Nephron progenitor cell (in vitro differentiated cells): ENCODE data around the gene CGB5.

Source experiments
- DNase-seq: peaks from one replicate; pipeline ENCODE4 v3.0.0; 2021
- H3K27ac Mint-ChIP-seq: 2 replicates; pipeline ENCODE4 v1.8.0; 2021; ENCODE audit warnings: mild to moderate bottlenecking, moderate library complexity, mixed read lengths
- H3K27me3 Mint-ChIP-seq: 2 replicates; pipeline ENCODE4 v1.8.0; 2021; ENCODE audit warnings: mild to moderate bottlenecking, low read depth, mixed read lengths; ENCODE audit not compliant: poor library complexity
- H3K36me3 Mint-ChIP-seq: 2 replicates; pipeline ENCODE4 v1.8.0; 2021; ENCODE audit warnings: low read depth, mixed read lengths
- H3K4me1 Mint-ChIP-seq: 2 replicates; pipeline ENCODE4 v1.8.0; 2021; ENCODE audit warnings: mixed read lengths
- H3K4me3 Mint-ChIP-seq: 2 replicates; pipeline ENCODE4 v1.8.0; 2021; ENCODE audit warnings: mild to moderate bottlenecking, moderate library complexity, mixed read lengths
- H3K9me3 Mint-ChIP-seq: 2 replicates; pipeline ENCODE4 v1.8.0; 2021; ENCODE audit warnings: mild to moderate bottlenecking, moderate library complexity, mixed read lengths
- CTCF ChIP-seq: fragments of 200-600 bp; sonication (generic); IDR thresholded peaks from 2 replicates; pipeline ENCODE4 v1.5.0; 2021; ENCODE audit warnings: antibody characterized with exemption

CGB5 gene

GRCh38 chr19:49061445-49061844 lies 17.8 kb downstream of the CGB5 start:
- Mint-ChIP-seq H3K4me1 (peaks cover 66% of the 10 kb centered on the region), H3K27me3 (peaks cover 42% of the 10 kb centered on the region), H3K9me3 (no peaks in the 10 kb centered on the region), H3K4me3 (no peak overlapping the region), H3K36me3 (no peaks in the 10 kb centered on the region), H3K27ac (no peak overlapping the region)
- no peak for DNase-seq
- no peak for TF ChIP-seq CTCF

- DNase-seq, result no peak
- H3K9me3 Mint-ChIP-seq, result peaks cover 7% of the 10 kb centered on the region
- peaks cover 66% of the 10 kb centered on the region for H3K4me1 Mint-ChIP-seq
- H3K36me3 Mint-ChIP-seq, result peaks cover 2% of the 10 kb centered on the region
- H3K27ac Mint-ChIP-seq, result no peak overlapping the region
- H3K4me3 Mint-ChIP-seq, result peak overlapping the region; percentile 67
- peaks cover 32% of the 10 kb centered on the region for H3K27me3 Mint-ChIP-seq
- TF ChIP-seq CTCF, result no peak
Measured at GRCh38 chr19:49064029-49064629, 20.5 kb downstream of the CGB5 start.

GRCh38 chr19:49064768-49065611 lies 21.3 kb downstream of the CGB5 start, which contains the start of gene NTF4:
TSS of gene NTF4 (minus strand) at chr19:49064818. CDS start at chr19:49061997, 2,821 bp downstream.
- Mint-ChIP-seq H3K4me3 (peak within 1 kb of the TSS; percentile 72), H3K4me1 (peaks cover 68% of the 10 kb centered on the region), H3K36me3 (peaks cover 9% of the 10 kb centered on the region), H3K27ac (peak within 1 kb of the TSS; percentile 5), H3K9me3 (peaks cover 14% of the 10 kb centered on the region), H3K27me3 (peaks cover 36% of the 10 kb centered on the region)
- no peak for TF ChIP-seq CTCF
- peak; percentile 87 for DNase-seq

GRCh38 chr19:49065905-49066512 lies 22.4 kb downstream of the CGB5 start:
- Mint-ChIP-seq H3K27me3 (peaks cover 39% of the 10 kb centered on the region), H3K27ac (peak overlapping the region; percentile 36), H3K9me3 (peaks cover 24% of the 10 kb centered on the region), H3K4me3 (peak overlapping the region; percentile 72), H3K4me1 (peaks cover 68% of the 10 kb centered on the region), H3K36me3 (peaks cover 16% of the 10 kb centered on the region)
- DNase-seq, result no peak
- no peak for TF ChIP-seq CTCF

- peaks cover 48% of the 10 kb centered on the region for H3K27me3 Mint-ChIP-seq
- TF ChIP-seq CTCF, result no peak
Measured at GRCh38 chr19:49067554-49067953, 23.9 kb downstream of the CGB5 start.

More at GRCh38 chr19:49067554-49067953, 23.9 kb downstream of the CGB5 start:
- H3K27ac Mint-ChIP-seq, result peak overlapping the region; percentile 63
- peaks cover 73% of the 10 kb centered on the region for H3K4me1 Mint-ChIP-seq
- H3K4me3 Mint-ChIP-seq, result peak overlapping the region; percentile 30
- H3K9me3 Mint-ChIP-seq, result peaks cover 32% of the 10 kb centered on the region
- H3K36me3 Mint-ChIP-seq, result peaks cover 16% of the 10 kb centered on the region
- DNase-seq, result no peak
